NCI-H526 (cell line): ENCODE measurements around the gene MRGPRG.
"Not testable (repeated sequence)": the region's sequence is repeated elsewhere in the genome, so short reads cannot be mapped to it uniquely, and the experiment has no call there.

Experiments
- DNase-seq, 2 experiments: peaks; one replicate each; lab custom pipeline; 2025; lab: John Stamatoyannopoulos, UW

Gene MRGPRG

GRCh38 chr11:3218483-3219280 is at the start of gene MRGPRG:
MRGPRG (minus strand) TSS chr11:3218813; CDS start chr11:3218813, 0 bp downstream.
- no peak for DNase-seq

DNA sequence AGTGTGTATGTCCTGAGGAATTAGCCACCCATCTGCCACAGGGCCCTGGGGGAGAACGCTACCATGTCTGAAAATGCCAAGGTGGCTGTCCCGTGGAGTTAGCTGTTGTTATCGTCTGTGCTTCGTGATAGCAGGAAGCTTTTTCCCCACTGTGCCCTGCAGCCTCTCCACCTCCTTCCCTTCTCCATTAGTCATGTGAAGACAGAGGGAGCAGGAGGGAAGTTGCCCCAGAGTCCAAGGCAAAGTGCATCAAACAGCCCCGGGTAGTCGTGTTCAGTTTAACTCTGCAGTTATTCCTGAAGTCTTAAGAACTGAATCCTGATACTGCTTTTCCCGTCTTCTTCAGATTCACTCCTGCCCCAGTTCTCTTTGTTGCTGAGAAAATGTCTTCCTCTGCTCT is 43.9 kb upstream of the MRGPRG start:
- not testable (repeated sequence) for DNase-seq

- DNase-seq = not testable (repeated sequence)
These were observed 43.2 kb upstream of the MRGPRG start for GRCh38 chr11:3261831-3262230.

DNA sequence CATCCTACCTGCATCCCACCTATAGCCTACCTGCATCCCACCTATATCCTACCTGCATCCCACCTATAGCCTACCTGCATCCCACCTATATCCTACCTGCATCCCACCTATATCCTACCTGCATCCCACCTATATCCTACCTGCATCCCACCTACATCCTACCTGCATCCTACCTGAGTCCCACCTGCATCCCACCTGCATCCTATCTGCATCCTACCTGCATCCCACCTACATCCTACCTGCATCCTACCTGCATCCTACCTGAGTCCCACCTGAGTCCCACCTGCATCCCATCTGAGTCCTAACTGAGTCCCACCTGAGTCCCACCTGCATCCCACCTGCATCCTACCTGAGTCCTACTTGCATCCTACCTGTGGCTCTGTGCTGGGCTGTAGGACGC is 38.9 kb upstream of the MRGPRG start:
- not testable (repeated sequence) for DNase-seq

DNA sequence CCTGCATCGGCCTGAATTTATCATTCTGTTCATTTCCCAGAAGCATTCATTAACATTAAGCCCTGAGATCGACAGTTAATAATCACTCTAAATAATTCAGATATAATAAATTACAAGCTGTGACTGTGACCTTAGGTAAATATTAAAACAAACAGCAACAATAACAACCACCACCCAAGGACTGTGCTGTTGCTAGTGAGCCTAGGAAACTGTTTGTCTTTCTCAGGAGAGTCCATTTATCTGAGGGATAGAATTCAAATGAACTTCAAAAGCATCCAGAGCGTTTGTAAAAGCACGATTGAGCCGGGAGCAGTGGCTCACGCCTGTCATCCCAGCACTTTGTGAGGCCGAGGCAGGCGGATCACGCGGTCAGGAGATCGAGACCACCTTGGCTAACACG is 36.6 kb upstream of the MRGPRG start:
- not testable (repeated sequence) for DNase-seq

DNA sequence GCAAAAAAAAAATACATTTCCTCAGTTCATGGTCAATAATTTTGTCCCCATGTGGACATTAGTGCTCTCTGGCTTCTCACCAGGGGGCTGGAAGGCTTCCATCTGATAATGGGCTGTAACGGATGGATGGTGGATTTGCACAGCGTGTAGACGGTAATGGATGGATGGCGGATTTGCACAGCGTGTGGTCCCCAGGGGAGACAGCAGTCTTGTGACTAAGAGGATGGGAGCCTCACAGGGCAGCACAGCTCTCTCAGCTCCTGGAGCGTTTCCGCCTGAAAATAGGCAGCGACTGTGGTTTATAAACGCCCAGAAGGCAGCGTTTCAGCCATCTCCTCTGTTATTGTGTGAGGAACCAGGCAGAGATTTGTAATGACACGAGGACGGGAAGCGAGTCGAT is 36.2 kb upstream of the MRGPRG start:
- DNase-seq = not testable (repeated sequence)

- no peak for DNase-seq
These were observed 26.5 kb upstream of the MRGPRG start for GRCh38 chr11:3245071-3245470.

- DNase-seq = no peak
These were observed 25.3 kb upstream of the MRGPRG start for GRCh38 chr11:3243880-3244279.

GRCh38 chr11:3237119-3237518 is 18.5 kb upstream of the MRGPRG start:
- no peak for DNase-seq

- DNase-seq = no peak
These were observed 16.2 kb upstream of the MRGPRG start for GRCh38 chr11:3234846-3235245.

DNA sequence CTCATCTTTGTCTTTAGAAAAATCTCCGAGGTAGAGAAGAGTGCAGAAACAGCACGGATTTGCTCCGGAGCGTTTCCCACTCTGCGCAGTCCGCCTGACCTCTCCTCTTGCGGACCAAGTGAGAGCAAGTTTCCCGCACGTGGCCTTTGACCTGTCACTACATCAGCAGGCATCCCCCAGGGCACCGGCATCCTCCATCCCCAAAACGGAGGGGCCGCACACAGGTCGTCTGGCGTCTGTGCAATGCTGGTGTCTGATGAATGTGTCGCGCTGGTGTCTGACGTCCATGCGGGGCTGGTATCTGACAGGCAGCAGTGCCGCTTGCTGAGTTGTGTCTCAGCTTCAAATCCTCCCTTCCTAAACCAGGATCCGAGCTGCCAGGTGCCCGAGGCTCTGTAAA is 14.3 kb upstream of the MRGPRG start:
- DNase-seq = no peak

- DNase-seq = no peak
These were observed 13.5 kb upstream of the MRGPRG start, which contains the start of gene MRGPRE for GRCh38 chr11:3231851-3232744. MRGPRE (minus strand) TSS chr11:3232417; CDS start chr11:3228799, 3,618 bp downstream.

GRCh38 chr11:3231550-3231850 is 12.9 kb upstream of the MRGPRG start:
- DNase-seq = no peak

- no peak for DNase-seq
These were observed 12.3 kb upstream of the MRGPRG start for GRCh38 chr11:3230636-3231549.

DNA sequence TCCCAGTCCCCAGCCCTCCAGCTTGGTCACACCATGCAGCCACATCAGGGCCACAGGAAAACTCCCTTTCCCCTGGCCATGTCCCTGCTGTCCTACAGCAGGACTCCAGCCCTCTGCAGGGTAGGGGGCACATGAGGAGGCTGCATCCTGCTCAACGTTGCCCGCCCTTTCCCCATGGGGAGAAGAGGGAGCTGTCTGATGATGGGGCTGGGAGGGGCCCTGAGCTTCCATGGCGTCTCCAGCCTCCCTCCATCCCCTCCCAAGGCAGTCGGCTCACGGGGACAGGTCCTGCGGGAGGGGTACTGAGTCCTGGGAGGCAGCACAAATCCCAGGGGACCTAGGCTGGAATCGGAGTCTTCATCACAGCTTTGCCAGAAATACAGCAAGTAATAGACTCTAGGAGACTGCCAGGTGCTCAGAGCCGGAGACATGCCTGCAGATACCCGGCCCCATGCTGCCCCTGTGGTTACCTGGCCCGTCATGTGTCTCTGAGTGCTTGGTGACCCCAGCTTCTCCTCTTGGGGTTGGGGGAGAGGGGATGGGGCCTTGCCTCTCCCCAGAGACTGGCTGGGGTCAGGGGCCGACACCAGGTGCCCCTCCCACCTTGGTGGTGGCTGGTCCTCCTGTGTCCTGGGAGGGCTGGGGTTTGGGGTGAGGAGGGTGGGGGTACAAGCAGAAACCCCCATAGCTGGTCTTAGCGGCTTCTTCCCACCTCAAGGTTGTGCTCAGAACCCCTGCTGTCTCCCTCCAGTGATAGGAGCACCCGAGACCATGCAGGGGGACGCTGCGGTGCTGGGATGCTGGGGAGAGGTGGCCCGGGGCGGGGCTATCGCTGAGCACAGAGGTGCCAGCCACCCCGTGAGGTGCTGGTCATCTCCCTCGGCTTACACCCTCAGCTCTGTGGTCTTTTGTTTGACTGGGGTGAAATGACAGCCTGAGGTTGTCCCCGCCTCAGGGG is 11.3 kb upstream of the MRGPRG start:
- no peak for DNase-seq

DNA sequence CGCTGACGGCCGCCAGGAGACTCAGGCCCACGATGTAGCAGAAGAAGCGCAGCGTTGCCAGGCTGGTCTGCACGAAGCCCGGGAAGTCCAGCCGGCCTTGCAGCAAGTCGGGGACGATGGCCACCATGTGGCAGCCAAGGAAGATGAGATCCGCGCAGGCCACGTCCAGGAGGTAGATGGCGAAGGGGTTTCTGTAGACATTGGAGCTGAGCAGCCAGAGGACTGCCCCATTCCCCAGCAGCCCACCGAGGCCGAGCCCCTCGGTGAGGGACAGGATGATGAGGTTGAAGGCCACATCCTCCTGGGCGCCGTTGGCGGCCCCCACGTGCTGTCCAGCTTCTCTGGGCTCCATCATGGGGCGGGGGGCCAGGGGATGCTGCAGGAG is 9.8 kb upstream of the MRGPRG start:
- DNase-seq = no peak

GRCh38 chr11:3227568-3228444 is 9.2 kb upstream of the MRGPRG start:
- no peak for DNase-seq

- no peak for DNase-seq
These were observed 8.4 kb upstream of the MRGPRG start for GRCh38 chr11:3226846-3227567.
